SH-SY5Y (cell line): ENCODE measurements around the gene RNGTT.

Experiments used
- GATA2 ChIP-seq: IDR thresholded peaks from 2 replicates; pipeline ENCODE4 v1.6.1; 2011; ENCODE audit warnings: mild to moderate bottlenecking, low read depth, low read length
- GATA3 ChIP-seq: IDR thresholded peaks from 2 replicates; pipeline ENCODE4 v1.6.1; 2011; ENCODE audit warnings: low read depth, mild to moderate bottlenecking, low read length, moderate library complexity

DNA sequence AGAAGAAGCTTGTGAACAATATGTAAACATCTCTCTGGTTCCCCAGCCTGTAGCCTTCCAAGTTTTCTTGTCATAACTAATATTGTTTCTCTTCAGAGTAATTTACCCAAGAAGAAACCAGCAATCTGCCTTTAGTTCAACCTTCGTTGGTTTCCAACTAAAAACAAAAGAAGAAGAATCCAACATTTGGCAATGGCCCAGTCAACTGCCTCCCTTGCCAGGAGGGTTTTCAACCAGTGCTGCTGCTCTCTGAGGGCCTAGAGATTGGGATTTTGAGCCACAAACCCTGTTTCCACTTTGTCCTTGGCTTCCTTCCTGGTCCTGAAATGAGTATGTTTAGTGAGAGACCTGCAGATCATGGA lies 401.5 kb downstream of the RNGTT start:
- TF ChIP-seq GATA2 (no peak), GATA3 (no peak)
